ENCODE data around the gene STOML2.

DNA sequence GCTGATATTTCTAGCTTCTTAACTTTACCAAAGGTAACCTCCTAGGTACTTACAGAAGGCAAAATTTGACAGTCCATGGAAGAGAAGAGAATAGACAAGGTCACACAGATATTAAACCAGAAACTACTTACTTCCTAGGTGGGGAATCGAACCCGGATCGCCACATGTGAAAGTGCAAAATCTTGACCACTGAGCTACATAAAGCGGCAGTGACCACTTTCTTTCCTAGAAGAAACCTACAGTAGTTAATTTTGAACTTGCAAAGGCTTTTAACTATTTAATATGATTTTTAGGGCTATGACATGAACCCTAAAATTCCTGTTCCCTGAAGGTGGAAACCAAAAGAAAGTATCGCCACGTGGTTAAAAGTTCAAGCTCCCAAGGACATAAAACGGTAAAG, 33.1 kb upstream of the STOML2 start:
- no peak for TF ChIP-seq CTCF (IDR thresholded peaks at IDR 0.05)
- no peak for TF ChIP-seq POLR2A (IDR thresholded peaks at IDR 0.05)
